Measurements from ENCODE around the gene NCOA7.
"Not testable (repeated sequence)": the region's sequence is repeated elsewhere in the genome, so short reads cannot be mapped to it uniquely, and the experiment has no call there.

The NCOA7 gene

GRCh38 chr6:125918681-125919566 lies 128.2 kb downstream of the NCOA7 start:
- no peak for DNase-seq (ENCODE audit: low spot score)

- DNase-seq (ENCODE audit: low spot score), result no peak
Observed at GRCh38 chr6:125919618-125920017, 128.9 kb downstream of the NCOA7 start.

GRCh38 chr6:125922322-125922860 lies 131.6 kb downstream of the NCOA7 start:
- DNase-seq (ENCODE audit: low spot score), result no peak

GRCh38 chr6:125923366-125923877 lies 132.7 kb downstream of the NCOA7 start:
- DNase-seq (ENCODE audit: low spot score), result no peak

- no peak for DNase-seq (ENCODE audit: low spot score)
Observed at GRCh38 chr6:125924169-125924568, 133.4 kb downstream of the NCOA7 start.

GRCh38 chr6:125924697-125925358 lies 134.1 kb downstream of the NCOA7 start:
- DNase-seq (ENCODE audit: low spot score), result no peak

- DNase-seq (ENCODE audit: low spot score), result no peak
Observed at GRCh38 chr6:125926711-125927110, 136.0 kb downstream of the NCOA7 start.

GRCh38 chr6:125927761-125928160 lies 137.0 kb downstream of the NCOA7 start:
- DNase-seq (ENCODE audit: low spot score), result no peak

- no peak for DNase-seq (ENCODE audit: low spot score)
Observed at GRCh38 chr6:125930765-125931418, 140.1 kb downstream of the NCOA7 start.

- no peak for DNase-seq (ENCODE audit: low spot score)
Observed at GRCh38 chr6:125931733-125932450, 141.1 kb downstream of the NCOA7 start.

- DNase-seq (ENCODE audit: low spot score), result no peak
Observed at GRCh38 chr6:125932451-125932795, 141.7 kb downstream of the NCOA7 start.

GRCh38 chr6:125935520-125935919 lies 144.8 kb downstream of the NCOA7 start:
- not testable (repeated sequence) for DNase-seq (ENCODE audit: low spot score)

GRCh38 chr6:125939026-125939425 lies 148.3 kb downstream of the NCOA7 start:
- no peak for DNase-seq (ENCODE audit: low spot score)

- DNase-seq (ENCODE audit: low spot score), result no peak
Observed at GRCh38 chr6:125939791-125940190, 149.0 kb downstream of the NCOA7 start.

GRCh38 chr6:125940247-125941041 lies 149.7 kb downstream of the NCOA7 start:
- DNase-seq (ENCODE audit: low spot score), result no peak

GRCh38 chr6:125942672-125943527 lies 152.1 kb downstream of the NCOA7 start:
- no peak for DNase-seq (ENCODE audit: low spot score)

GRCh38 chr6:125943528-125944433 lies 153.0 kb downstream of the NCOA7 start:
- no peak for DNase-seq (ENCODE audit: low spot score)

- no peak for DNase-seq (ENCODE audit: low spot score)
Observed at GRCh38 chr6:125944434-125944816, 153.7 kb downstream of the NCOA7 start.

Measured in SK-N-DZ (cell line).